MM.1S (cell line): ENCODE measurements around the gene PRSS21.

Experiments used
- DNase-seq: peaks from one replicate; pipeline ENCODE4 v3.0.0-alpha.2; 2015
- H2AFZ ChIP-seq: fragments of 300-600 bp; sonication (generic); 2 replicates; pipeline ENCODE4 v1.6.0; 2016; ENCODE audit warnings: antibody characterized with exemption, low read length
- H3F3A ChIP-seq: fragments of 300-600 bp; sonication (generic); 2 replicates; pipeline ENCODE4 v1.6.1; 2016; ENCODE audit warnings: mild to moderate bottlenecking, antibody characterized with exemption, low read length, moderate library complexity, mixed read lengths; ENCODE audit not compliant: insufficient read depth
- H3K27ac ChIP-seq: fragments of 300-600 bp; sonication (generic); 2 replicates; pipeline ENCODE4 v1.5.1; 2016; ENCODE audit warnings: mild to moderate bottlenecking, low read length
- H3K27me3 ChIP-seq: fragments of 300-600 bp; sonication (generic); replicated peaks from 2 replicates; pipeline ENCODE4 v1.6.0; 2016; ENCODE audit warnings: low read length; ENCODE audit not compliant: insufficient read depth
- H3K36me3 ChIP-seq: fragments of 300-600 bp; sonication (generic); replicated peaks from 2 replicates; pipeline ENCODE4 v1.6.1; 2016; ENCODE audit warnings: mild to moderate bottlenecking, low read length, mixed read lengths; ENCODE audit not compliant: insufficient read depth
- H3K4me1 ChIP-seq: fragments of 300-600 bp; sonication (generic); 2 replicates; pipeline ENCODE4 v1.6.1; 2016; ENCODE audit warnings: low read length, mixed read lengths
- H3K4me2 ChIP-seq: fragments of 300-600 bp; sonication (generic); 2 replicates; pipeline ENCODE4 v1.6.0; 2016; ENCODE audit warnings: low read depth, low read length
- H3K4me3 ChIP-seq: fragments of 300-600 bp; sonication (generic); 2 replicates; pipeline ENCODE4 v1.5.1; 2016; ENCODE audit warnings: low read length, mixed read lengths
- H3K79me2 ChIP-seq: fragments of 300-600 bp; sonication (generic); 2 replicates; pipeline ENCODE4 v1.6.1; 2016; ENCODE audit warnings: mixed run types, low read length, mixed read lengths
- H3K9ac ChIP-seq: fragments of 300-600 bp; sonication (generic); 2 replicates; pipeline ENCODE4 v1.6.1; 2016; ENCODE audit warnings: low read length, mixed read lengths
- H3K9me2 ChIP-seq: fragments of 300-600 bp; sonication (generic); replicated peaks from 2 replicates; pipeline ENCODE4 v1.6.1; 2016; ENCODE audit warnings: mild to moderate bottlenecking, low read length, mixed read lengths; ENCODE audit not compliant: insufficient read depth
- H3K9me3 ChIP-seq: fragments of 300-600 bp; sonication (generic); replicated peaks from 2 replicates; pipeline ENCODE4 v1.6.1; 2016; ENCODE audit warnings: mild to moderate bottlenecking, low read length, mixed read lengths; ENCODE audit not compliant: insufficient read depth
- H4K20me1 ChIP-seq: fragments of 300-600 bp; sonication (generic); 2 replicates; pipeline ENCODE4 v1.6.1; 2016; ENCODE audit warnings: mild to moderate bottlenecking, low read length, moderate library complexity, mixed read lengths; ENCODE audit not compliant: insufficient read depth
- EZH2 ChIP-seq: fragments of 300-600 bp; sonication (generic); optimal IDR thresholded peaks from 2 replicates; pipeline ENCODE3; 2017; ENCODE audit warnings: low read depth, mild to moderate bottlenecking, antibody characterized with exemption, low read length, mixed read lengths
- EZH2phosphoT487 ChIP-seq: fragments of 300-600 bp; sonication (generic); IDR thresholded peaks from 2 replicates; pipeline ENCODE4 v1.6.1; 2018; ENCODE audit warnings: antibody characterized with exemption, low read length
- TF ChIP-seq, protein P1 (sequence below): fragments of 300-600 bp; sonication (generic); IDR thresholded peaks from 2 replicates; pipeline ENCODE4 v1.5.1; 2016; ENCODE audit warnings: antibody characterized with exemption, low read length, mixed read lengths

Gene PRSS21

GRCh38 chr16:2820836-2821486 lies 3.9 kb downstream of the PRSS21 start:
- H3K36me3 ChIP-seq = no peaks in the 10 kb centered on the region
- no peak overlapping the region for H3K27ac ChIP-seq
- TF ChIP-seq EZH2 = no peak
- TF ChIP-seq EZH2phosphoT487 = no peak
- TF ChIP-seq, protein P1, sequence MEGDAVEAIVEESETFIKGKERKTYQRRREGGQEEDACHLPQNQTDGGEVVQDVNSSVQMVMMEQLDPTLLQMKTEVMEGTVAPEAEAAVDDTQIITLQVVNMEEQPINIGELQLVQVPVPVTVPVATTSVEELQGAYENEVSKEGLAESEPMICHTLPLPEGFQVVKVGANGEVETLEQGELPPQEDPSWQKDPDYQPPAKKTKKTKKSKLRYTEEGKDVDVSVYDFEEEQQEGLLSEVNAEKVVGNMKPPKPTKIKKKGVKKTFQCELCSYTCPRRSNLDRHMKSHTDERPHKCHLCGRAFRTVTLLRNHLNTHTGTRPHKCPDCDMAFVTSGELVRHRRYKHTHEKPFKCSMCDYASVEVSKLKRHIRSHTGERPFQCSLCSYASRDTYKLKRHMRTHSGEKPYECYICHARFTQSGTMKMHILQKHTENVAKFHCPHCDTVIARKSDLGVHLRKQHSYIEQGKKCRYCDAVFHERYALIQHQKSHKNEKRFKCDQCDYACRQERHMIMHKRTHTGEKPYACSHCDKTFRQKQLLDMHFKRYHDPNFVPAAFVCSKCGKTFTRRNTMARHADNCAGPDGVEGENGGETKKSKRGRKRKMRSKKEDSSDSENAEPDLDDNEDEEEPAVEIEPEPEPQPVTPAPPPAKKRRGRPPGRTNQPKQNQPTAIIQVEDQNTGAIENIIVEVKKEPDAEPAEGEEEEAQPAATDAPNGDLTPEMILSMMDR = no peak
- H3K9ac ChIP-seq = no peak overlapping the region
- H4K20me1 ChIP-seq = no peaks in the 10 kb centered on the region
- H3K4me3 ChIP-seq = no peak overlapping the region
- no peaks in the 10 kb centered on the region for H3K9me2 ChIP-seq
- H3K4me1 ChIP-seq = no peaks in the 10 kb centered on the region
- DNase-seq = no peak
- no peak overlapping the region for H2AFZ ChIP-seq
- no peaks in the 10 kb centered on the region for H3F3A ChIP-seq
- no peaks in the 10 kb centered on the region for H3K79me2 ChIP-seq
- peaks cover 97% of the 10 kb centered on the region for H3K27me3 ChIP-seq
- H3K9me3 ChIP-seq = no peaks in the 10 kb centered on the region
- no peak overlapping the region for H3K4me2 ChIP-seq

GRCh38 chr16:2821487-2822157 lies 4.6 kb downstream of the PRSS21 start:
- DNase-seq = no peak
- Histone ChIP-seq H3K27ac (no peak overlapping the region), H3K79me2 (no peaks in the 10 kb centered on the region), H3K4me2 (no peak overlapping the region), H3K9ac (no peak overlapping the region), H3K4me1 (no peaks in the 10 kb centered on the region), H3K36me3 (no peaks in the 10 kb centered on the region), H3F3A (no peaks in the 10 kb centered on the region), H3K27me3 (peaks cover 96% of the 10 kb centered on the region), H4K20me1 (no peaks in the 10 kb centered on the region), H3K9me3 (no peaks in the 10 kb centered on the region), H3K4me3 (no peak overlapping the region), H2AFZ (no peak overlapping the region), H3K9me2 (no peaks in the 10 kb centered on the region)
- no peak for TF ChIP-seq EZH2
- TF ChIP-seq, protein P1 = no peak
- no peak for TF ChIP-seq EZH2phosphoT487

DNA sequence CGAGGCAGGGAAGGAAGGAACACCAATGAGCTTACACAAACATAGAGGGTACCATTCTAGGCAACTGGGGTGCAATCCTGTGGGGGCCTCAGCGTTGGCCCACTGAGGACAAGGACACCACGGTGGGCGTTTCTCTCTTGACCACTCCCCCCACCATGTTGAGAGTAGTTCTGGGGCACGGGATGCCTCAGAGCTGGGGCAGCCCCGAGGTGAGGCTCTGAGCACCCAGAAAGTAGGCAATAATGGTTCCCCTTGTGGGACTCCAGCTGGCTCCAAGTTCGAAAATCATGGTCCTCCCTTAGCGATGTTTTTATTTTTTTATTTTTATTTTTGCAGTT lies 5.1 kb downstream of the PRSS21 start:
- no peak overlapping the region for H2AFZ ChIP-seq
- H3K27me3 ChIP-seq = peaks cover 97% of the 10 kb centered on the region
- no peaks in the 10 kb centered on the region for H4K20me1 ChIP-seq
- H3K9me2 ChIP-seq = no peaks in the 10 kb centered on the region
- H3K4me3 ChIP-seq = no peak overlapping the region
- no peaks in the 10 kb centered on the region for H3F3A ChIP-seq
- H3K9ac ChIP-seq = no peak overlapping the region
- no peak overlapping the region for H3K4me2 ChIP-seq
- no peak overlapping the region for H3K27ac ChIP-seq
- no peaks in the 10 kb centered on the region for H3K9me3 ChIP-seq
- no peak for DNase-seq
- H3K79me2 ChIP-seq = no peaks in the 10 kb centered on the region
- no peaks in the 10 kb centered on the region for H3K4me1 ChIP-seq
- TF ChIP-seq EZH2phosphoT487 = no peak
- TF ChIP-seq, protein P1 = no peak
- no peak for TF ChIP-seq EZH2
- H3K36me3 ChIP-seq = no peaks in the 10 kb centered on the region
